Measurements from ENCODE around the gene YTHDF2. TPM values are rescaled to one million over a fixed set of nuclear protein-coding genes. Genes with fewer than 3 reads are reported as not detected.

Gene YTHDF2
- total and polyA plus RNA-seq, 12 donors: 22.6 to 57.1 (median 44.0) TPM

DNA sequence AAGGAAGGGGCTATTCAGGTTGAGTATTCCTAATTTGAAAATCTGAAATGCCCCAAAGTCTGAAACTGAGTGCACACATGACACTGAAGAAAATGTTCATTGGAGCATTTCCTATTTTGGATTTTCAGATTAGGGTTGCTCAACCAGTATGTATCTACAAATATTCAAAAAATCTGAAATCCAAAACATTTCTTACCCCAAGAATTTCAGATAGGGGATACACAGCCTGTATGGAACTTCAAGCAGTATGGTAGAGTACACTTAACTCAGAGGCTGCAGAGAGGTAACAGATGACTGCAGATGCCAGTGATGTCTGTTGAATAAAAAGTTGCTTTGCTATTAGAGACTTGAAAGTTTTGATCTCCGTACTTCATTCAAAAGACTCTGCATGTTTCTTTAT lies 19.0 kb downstream of the YTHDF2 start:
- peaks cover 0 to 69% (median 0%) of the 10 kb centered on the region in 9 donors for H3K36me3 ChIP-seq
- TF ChIP-seq, protein P1, sequence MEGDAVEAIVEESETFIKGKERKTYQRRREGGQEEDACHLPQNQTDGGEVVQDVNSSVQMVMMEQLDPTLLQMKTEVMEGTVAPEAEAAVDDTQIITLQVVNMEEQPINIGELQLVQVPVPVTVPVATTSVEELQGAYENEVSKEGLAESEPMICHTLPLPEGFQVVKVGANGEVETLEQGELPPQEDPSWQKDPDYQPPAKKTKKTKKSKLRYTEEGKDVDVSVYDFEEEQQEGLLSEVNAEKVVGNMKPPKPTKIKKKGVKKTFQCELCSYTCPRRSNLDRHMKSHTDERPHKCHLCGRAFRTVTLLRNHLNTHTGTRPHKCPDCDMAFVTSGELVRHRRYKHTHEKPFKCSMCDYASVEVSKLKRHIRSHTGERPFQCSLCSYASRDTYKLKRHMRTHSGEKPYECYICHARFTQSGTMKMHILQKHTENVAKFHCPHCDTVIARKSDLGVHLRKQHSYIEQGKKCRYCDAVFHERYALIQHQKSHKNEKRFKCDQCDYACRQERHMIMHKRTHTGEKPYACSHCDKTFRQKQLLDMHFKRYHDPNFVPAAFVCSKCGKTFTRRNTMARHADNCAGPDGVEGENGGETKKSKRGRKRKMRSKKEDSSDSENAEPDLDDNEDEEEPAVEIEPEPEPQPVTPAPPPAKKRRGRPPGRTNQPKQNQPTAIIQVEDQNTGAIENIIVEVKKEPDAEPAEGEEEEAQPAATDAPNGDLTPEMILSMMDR (IDR thresholded peaks at IDR 0.05): no peak
- DNase-seq (no peak), ATAC-seq (no peak)
- H3K27ac ChIP-seq: no peak overlapping the region
- H3K9me3 ChIP-seq: no peaks in the 10 kb centered on the region
- peaks cover 2 to 84% (median 70%) of the 10 kb centered on the region in 9 donors for H3K4me1 ChIP-seq
- intact Hi-C loops (cut with DNase I): no loop called here
- no peaks in the 10 kb centered on the region for H3K27me3 ChIP-seq
- 56 to 69% methylated on average over 1 of the region's 1 CpG for WGBS, 2 donors
- H3K4me3 ChIP-seq: no peak overlapping the region

DNA sequence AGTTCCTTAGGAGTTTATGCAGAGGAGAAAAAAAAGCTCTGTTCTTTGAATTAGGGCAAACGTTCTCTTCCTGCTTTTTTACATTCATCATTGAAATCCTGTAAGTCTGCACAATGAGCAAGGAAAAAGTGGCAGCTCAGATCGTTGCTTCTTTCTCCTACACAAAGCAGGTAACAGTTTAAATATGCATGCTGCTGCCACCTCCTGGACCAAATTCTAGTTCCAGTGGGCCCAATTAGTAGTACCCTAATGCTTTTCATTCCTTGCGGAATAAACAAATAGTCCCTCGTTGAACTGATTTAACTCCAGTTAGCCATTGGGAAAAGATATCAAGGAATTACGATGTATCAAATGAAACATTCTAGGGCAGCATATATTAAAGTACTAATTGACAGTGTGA lies 20.1 kb downstream of the YTHDF2 start:
- no peak overlapping the region for H3K27ac ChIP-seq
- peaks cover 0 to 76% (median 0%) of the 10 kb centered on the region in 9 donors for H3K36me3 ChIP-seq
- H3K4me1 ChIP-seq: peaks cover 2 to 73% (median 58%) of the 10 kb centered on the region in 9 donors
- 43 to 45% methylated on average over 5 of the region's 5 CpGs for WGBS, 2 donors
- no peak for ATAC-seq
- H3K9me3 ChIP-seq: no peaks in the 10 kb centered on the region
- intact Hi-C loops (cut with DNase I): no loop called here
- TF ChIP-seq, protein P1 (IDR thresholded peaks at IDR 0.05): peak in 5 of 9 donors; percentile 20 to 41 (median 34)
- no peak for DNase-seq
- no peaks in the 10 kb centered on the region for H3K27me3 ChIP-seq
- H3K4me3 ChIP-seq: no peak overlapping the region

DNA sequence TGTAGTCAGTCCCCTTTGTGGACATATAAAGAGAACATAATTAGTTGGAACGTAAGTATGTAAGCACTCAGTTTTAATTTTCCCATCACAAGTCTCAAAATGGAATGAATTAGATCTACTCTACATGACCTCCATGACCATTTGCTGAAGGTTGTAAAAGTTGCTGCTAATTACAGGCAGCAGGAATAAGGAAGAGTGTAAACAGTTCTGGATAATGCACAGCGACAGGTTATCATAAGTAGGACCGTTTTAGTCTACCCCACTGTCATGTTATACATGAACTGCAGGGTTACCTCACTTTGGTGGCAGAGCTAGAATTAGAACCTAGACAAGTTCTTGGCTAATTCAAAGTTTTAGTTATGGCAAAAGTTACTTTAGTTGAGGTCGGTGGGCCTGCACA lies 21.7 kb downstream of the YTHDF2 start:
- Histone ChIP-seq H3K27ac (no peak overlapping the region), H3K27me3 (no peaks in the 10 kb centered on the region), H3K9me3 (no peaks in the 10 kb centered on the region), H3K4me3 (no peak overlapping the region), H3K4me1 (peaks cover 2 to 67% (median 51%) of the 10 kb centered on the region in 9 donors), H3K36me3 (peaks cover 0 to 77% (median 0%) of the 10 kb centered on the region in 9 donors)
- DNase-seq: no peak
- ATAC-seq: no peak
- 62 to 66% methylated on average over 4 of the region's 4 CpGs for WGBS, 2 donors
- intact Hi-C loops (cut with DNase I): no loop called here
- TF ChIP-seq, protein P1 (IDR thresholded peaks at IDR 0.05): no peak

DNA sequence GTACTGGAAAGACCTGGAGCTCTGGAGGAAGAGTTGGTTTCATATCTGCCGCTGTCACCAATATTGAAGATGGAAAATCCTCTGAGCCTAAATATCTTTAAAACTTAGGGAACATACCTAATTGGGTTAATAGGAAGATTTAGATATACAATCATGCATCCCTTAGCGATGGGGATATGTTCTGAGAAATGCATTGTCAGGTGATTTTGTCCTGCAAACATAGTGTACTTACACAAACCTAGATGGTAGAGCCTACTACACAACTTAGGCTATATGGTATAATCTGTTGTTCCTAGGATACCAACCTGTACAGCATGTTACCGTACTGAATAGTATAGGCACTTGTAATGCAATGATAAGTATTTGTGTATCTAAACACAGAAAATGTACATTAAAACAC lies 22.5 kb downstream of the YTHDF2 start:
- intact Hi-C loops (cut with DNase I): no loop called here
- Histone ChIP-seq H3K36me3 (peaks cover 0 to 73% (median 0%) of the 10 kb centered on the region in 9 donors), H3K9me3 (no peaks in the 10 kb centered on the region), H3K4me3 (no peak overlapping the region), H3K27ac (no peak overlapping the region), H3K27me3 (no peaks in the 10 kb centered on the region), H3K4me1 (peaks cover 2 to 58% (median 44%) of the 10 kb centered on the region in 9 donors)
- 96 to 98% methylated on average over 3 of the region's 3 CpGs for WGBS, 2 donors
- no peak for DNase-seq
- ATAC-seq: no peak
- TF ChIP-seq, protein P1 (IDR thresholded peaks at IDR 0.05): no peak

Data from heart right ventricle (tissue), 16 donors.